Astrocyte (in vitro differentiated cells and primary cell): ENCODE data around the gene REC114. TPM values are rescaled to one million over a fixed set of nuclear protein-coding genes. Genes with fewer than 3 reads are reported as not detected.
"Not testable (repeated sequence)": the region's sequence is repeated elsewhere in the genome, so short reads cannot be mapped to it uniquely, and the experiment has no call there.

Experiments
- DNase-seq: peaks from one replicate; pipeline ENCODE4 v3.0.0-alpha.2; 2010; ENCODE audit warnings: low read depth
- FAIRE-seq: peaks from 2 replicates; lab custom pipeline; 2011; peaks lifted over from hg19 to GRCh38; lab: Jason Lieb, UNC
- H2AFZ ChIP-seq: 2 replicates; pipeline ENCODE4 v1.6.0; 2012; ENCODE audit warnings: low read depth, low read length, inconsistent platforms
- H3K27ac ChIP-seq: 2 replicates; pipeline ENCODE4 v1.5.1; 2011; ENCODE audit warnings: low read depth, low read length, inconsistent platforms
- H3K27me3 ChIP-seq: 2 replicates; pipeline ENCODE4 v1.6.0; 2011; ENCODE audit warnings: low read length, inconsistent platforms; ENCODE audit not compliant: insufficient read depth
- H3K36me3 ChIP-seq: 2 replicates; pipeline ENCODE4 v1.5.1; 2011; ENCODE audit warnings: low read length, inconsistent platforms; ENCODE audit not compliant: insufficient read depth
- H3K4me1 ChIP-seq: 2 replicates; pipeline ENCODE4 v1.5.1; 2011; ENCODE audit warnings: low read length, inconsistent platforms; ENCODE audit not compliant: insufficient read depth
- H3K4me2 ChIP-seq: 2 replicates; pipeline ENCODE4 v1.6.0; 2012; ENCODE audit warnings: low read length, inconsistent platforms
- H3K4me3 ChIP-seq: 2 replicates; pipeline ENCODE4 v1.5.1; 2011; ENCODE audit warnings: low read depth, mild to moderate bottlenecking, low read length, inconsistent platforms; ENCODE audit not compliant: insufficient read depth
- H3K79me2 ChIP-seq: 2 replicates; pipeline ENCODE4 v1.6.0; 2012; ENCODE audit warnings: mild to moderate bottlenecking, low read length, inconsistent platforms; ENCODE audit not compliant: insufficient read depth
- H3K9ac ChIP-seq: 2 replicates; pipeline ENCODE4 v1.6.0; 2012; ENCODE audit warnings: mild to moderate bottlenecking, low read length, inconsistent platforms
- H3K9me3 ChIP-seq: 2 replicates; pipeline ENCODE4 v1.5.1; 2012; ENCODE audit warnings: low read depth, mild to moderate bottlenecking, low read length, inconsistent platforms; ENCODE audit not compliant: insufficient read depth
- H4K20me1 ChIP-seq: 2 replicates; pipeline ENCODE4 v1.6.0; 2012; ENCODE audit warnings: low read length, inconsistent platforms; ENCODE audit not compliant: insufficient read depth
- H3K27ac Mint-ChIP-seq: one replicate; pipeline ENCODE4 v1.8.0; 2021; ENCODE audit warnings: mild to moderate bottlenecking, mixed read lengths; ENCODE audit not compliant: unreplicated experiment
- H3K27me3 Mint-ChIP-seq: one replicate; pipeline ENCODE4 v1.8.0; 2021; ENCODE audit warnings: low read depth, mixed read lengths; ENCODE audit not compliant: unreplicated experiment
- H3K36me3 Mint-ChIP-seq: one replicate; pipeline ENCODE4 v1.8.0; 2021; ENCODE audit warnings: low read depth, mixed read lengths; ENCODE audit not compliant: unreplicated experiment
- H3K4me1 Mint-ChIP-seq: one replicate; pipeline ENCODE4 v1.8.0; 2021; ENCODE audit warnings: low read depth, mixed read lengths; ENCODE audit not compliant: unreplicated experiment
- H3K4me3 Mint-ChIP-seq: one replicate; pipeline ENCODE4 v1.8.0; 2021; ENCODE audit warnings: mild to moderate bottlenecking, moderate library complexity, mixed read lengths; ENCODE audit not compliant: unreplicated experiment
- H3K9me3 Mint-ChIP-seq: one replicate; pipeline ENCODE4 v1.8.0; 2021; ENCODE audit warnings: mild to moderate bottlenecking, mixed read lengths; ENCODE audit not compliant: unreplicated experiment
- EZH2 ChIP-seq: IDR thresholded peaks from 2 replicates; pipeline ENCODE4 v1.6.1; 2012; ENCODE audit warnings: mild to moderate bottlenecking, low read length, inconsistent platforms; ENCODE audit not compliant: insufficient read depth
- total RNA-seq: library from RNA; stranded (reverse); gene quantifications from 2 replicates; pipeline ENCODE4 v1.2.1, GENCODE V29; 2021
- TF ChIP-seq, protein P1 (sequence below): IDR thresholded peaks from 2 replicates; pipeline ENCODE4 v1.5.1; 2011; ENCODE audit warnings: low read depth, mild to moderate bottlenecking, inconsistent platforms, low read length, moderate library complexity; ENCODE audit not compliant: insufficient read depth

Gene REC114
- total RNA-seq, 1 donor from 2014 or later = not detected

DNA sequence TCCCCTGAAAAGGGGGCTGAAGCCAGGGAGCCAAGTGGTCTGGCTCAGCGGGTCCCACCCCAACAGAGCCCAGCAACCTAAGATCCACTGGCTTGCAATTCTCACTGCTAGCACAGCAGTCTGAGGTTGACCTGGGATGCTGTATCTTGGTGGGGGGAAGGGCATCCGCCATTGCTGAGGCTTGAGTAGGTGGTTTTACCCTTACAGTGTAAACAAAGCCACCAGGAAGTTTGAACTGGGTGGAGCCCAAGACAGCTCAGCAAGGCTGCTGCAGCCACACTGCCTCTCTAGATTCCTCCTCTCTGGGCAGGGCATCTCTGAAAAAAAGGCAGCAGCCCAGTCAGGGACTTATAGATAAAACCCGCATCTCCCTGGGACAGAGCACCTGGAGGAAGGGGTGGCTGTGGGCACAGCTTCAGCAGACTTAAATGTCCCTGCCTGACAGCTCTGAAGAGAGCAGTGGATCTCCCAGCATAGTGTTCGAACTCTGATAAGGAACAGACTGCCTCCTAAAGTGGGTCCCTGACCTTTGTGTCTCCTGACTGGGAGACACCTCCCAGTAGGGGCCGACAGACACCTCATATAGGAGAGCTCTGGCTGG lies 5.3 kb downstream of the REC114 start:
- H2AFZ ChIP-seq, H3K36me3 ChIP-seq, H3K4me2 ChIP-seq, H3K27me3 ChIP-seq, FAIRE-seq, H3K9ac ChIP-seq, DNase-seq, H3K27ac Mint-ChIP-seq, H3K79me2 ChIP-seq, H3K27me3 Mint-ChIP-seq, H3K36me3 Mint-ChIP-seq, H3K4me3 Mint-ChIP-seq, H3K4me1 ChIP-seq, H3K4me3 ChIP-seq, H3K4me1 Mint-ChIP-seq, H3K27ac ChIP-seq, H3K9me3 ChIP-seq, H4K20me1 ChIP-seq: not testable (repeated sequence)
- H3K9me3 Mint-ChIP-seq = peaks cover 20% of the 10 kb centered on the region

DNA sequence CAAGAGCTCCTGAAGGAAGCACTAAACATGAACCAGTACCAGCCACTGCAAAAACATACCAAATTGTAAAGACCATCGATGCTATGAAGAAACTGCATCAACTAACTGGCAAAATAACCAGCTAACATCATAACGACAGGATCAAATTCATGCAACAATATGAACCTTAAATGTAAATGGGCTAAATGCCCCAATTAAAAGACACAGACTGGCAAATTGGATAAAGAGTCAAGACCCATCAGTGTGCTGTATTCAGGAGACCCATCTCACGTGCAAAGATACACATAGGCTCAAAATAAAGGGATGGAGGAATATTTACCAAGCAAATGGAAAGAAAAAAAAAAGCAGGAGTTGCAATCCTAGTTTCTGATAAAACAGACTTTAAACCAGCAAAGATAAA lies 7.0 kb downstream of the REC114 start:
- H3K27me3 Mint-ChIP-seq, H4K20me1 ChIP-seq, H3K36me3 Mint-ChIP-seq: not testable (repeated sequence)

DNA sequence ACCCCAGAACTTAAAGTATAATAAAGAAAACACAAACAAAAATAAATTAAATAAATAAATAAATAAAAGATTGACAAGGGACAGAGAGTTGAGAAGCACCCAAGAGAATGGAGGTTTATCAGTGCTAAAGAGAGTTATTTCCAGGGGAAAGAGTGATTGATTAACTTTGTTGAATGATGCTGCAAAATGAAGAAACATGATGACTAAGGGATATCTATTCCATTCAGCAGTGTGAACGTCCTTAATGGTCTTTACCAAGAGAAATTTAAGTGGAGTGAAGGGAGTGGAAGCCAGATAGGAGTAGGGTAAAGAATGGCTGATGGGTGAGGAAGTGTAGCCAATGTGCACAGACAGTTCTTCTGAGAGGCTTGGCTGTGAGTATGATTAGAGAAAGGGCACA lies 11.1 kb downstream of the REC114 start:
- Histone ChIP-seq H2AFZ (no peak overlapping the region), H3K79me2 (no peaks in the 10 kb centered on the region), H3K9me3 (no peaks in the 10 kb centered on the region), H3K27ac (no peak overlapping the region), H3K36me3 (no peaks in the 10 kb centered on the region), H3K9ac (no peak overlapping the region), H4K20me1 (no peaks in the 10 kb centered on the region), H3K4me1 (no peaks in the 10 kb centered on the region), H3K4me3 (no peak overlapping the region), H3K4me2 (no peak overlapping the region), H3K27me3 (peaks cover 3% of the 10 kb centered on the region)
- H3K36me3 Mint-ChIP-seq = no peaks in the 10 kb centered on the region
- H3K9me3 Mint-ChIP-seq = peaks cover 13% of the 10 kb centered on the region
- TF ChIP-seq, protein P1, sequence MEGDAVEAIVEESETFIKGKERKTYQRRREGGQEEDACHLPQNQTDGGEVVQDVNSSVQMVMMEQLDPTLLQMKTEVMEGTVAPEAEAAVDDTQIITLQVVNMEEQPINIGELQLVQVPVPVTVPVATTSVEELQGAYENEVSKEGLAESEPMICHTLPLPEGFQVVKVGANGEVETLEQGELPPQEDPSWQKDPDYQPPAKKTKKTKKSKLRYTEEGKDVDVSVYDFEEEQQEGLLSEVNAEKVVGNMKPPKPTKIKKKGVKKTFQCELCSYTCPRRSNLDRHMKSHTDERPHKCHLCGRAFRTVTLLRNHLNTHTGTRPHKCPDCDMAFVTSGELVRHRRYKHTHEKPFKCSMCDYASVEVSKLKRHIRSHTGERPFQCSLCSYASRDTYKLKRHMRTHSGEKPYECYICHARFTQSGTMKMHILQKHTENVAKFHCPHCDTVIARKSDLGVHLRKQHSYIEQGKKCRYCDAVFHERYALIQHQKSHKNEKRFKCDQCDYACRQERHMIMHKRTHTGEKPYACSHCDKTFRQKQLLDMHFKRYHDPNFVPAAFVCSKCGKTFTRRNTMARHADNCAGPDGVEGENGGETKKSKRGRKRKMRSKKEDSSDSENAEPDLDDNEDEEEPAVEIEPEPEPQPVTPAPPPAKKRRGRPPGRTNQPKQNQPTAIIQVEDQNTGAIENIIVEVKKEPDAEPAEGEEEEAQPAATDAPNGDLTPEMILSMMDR = no peak
- no peak for TF ChIP-seq EZH2
- no peak overlapping the region for H3K4me3 Mint-ChIP-seq
- H3K27me3 Mint-ChIP-seq = peaks cover 4% of the 10 kb centered on the region
- H3K27ac Mint-ChIP-seq = no peak overlapping the region
- FAIRE-seq = no peak
- no peak for DNase-seq
- no peaks in the 10 kb centered on the region for H3K4me1 Mint-ChIP-seq

More for the DNA sequence above, 7.0 kb downstream of the REC114 start:
- H3K4me3 Mint-ChIP-seq, H3K4me3 ChIP-seq, DNase-seq, H3K4me2 ChIP-seq, H3K4me1 Mint-ChIP-seq, H3K79me2 ChIP-seq, H3K27me3 ChIP-seq, H3K27ac ChIP-seq, H3K27ac Mint-ChIP-seq, H3K36me3 ChIP-seq, H2AFZ ChIP-seq, H3K9ac ChIP-seq, FAIRE-seq, H3K4me1 ChIP-seq, H3K9me3 ChIP-seq: not testable (repeated sequence)
- H3K9me3 Mint-ChIP-seq = peaks cover 20% of the 10 kb centered on the region
